BJ (cell line): ENCODE data around the gene SP100. TPM values are rescaled to one million over a fixed set of nuclear protein-coding genes. Genes with fewer than 3 reads are reported as not detected.
"Not testable (repeated sequence)": the region's sequence is repeated elsewhere in the genome, so short reads cannot be mapped to it uniquely, and the experiment has no call there.

Source experiments
- CTCF ChIA-PET: fragments of 350-600 bp; formaldehyde crosslinking; extraction: SDS; loops from one replicate; lab custom pipeline; 2021; ENCODE audit warnings: antibody characterized with exemption, inconsistent platforms; lab: Yijun Ruan, JAX
- POLR2A ChIA-PET: fragments of 300-600 bp; sonication (Branson Sonifier 250); formaldehyde crosslinking; extraction: SDS; loops from one replicate; lab custom pipeline; 2021; ENCODE audit warnings: antibody characterized with exemption; lab: Charles Lee
- DNase-seq: peaks from one replicate; pipeline ENCODE4 v3.0.0-alpha.2; 2011; ENCODE audit warnings: low read depth
- H3K27me3 ChIP-seq: 2 replicates; pipeline ENCODE4 v1.6.0; 2011; ENCODE audit warnings: low read length; ENCODE audit not compliant: control insufficient read depth, insufficient read depth
- H3K36me3 ChIP-seq: 2 replicates; pipeline ENCODE4 v1.5.1; 2011; ENCODE audit warnings: low read length; ENCODE audit not compliant: control insufficient read depth, insufficient read depth
- H3K4me3 ChIP-seq: 2 replicates; pipeline ENCODE4 v1.5.1; 2011; ENCODE audit warnings: low read depth, mild to moderate bottlenecking, control low read depth, low read length
- polyA plus RNA-seq: library from polyadenylated mRNA; depleted of rRNA; stranded (reverse); fragments of >200 nt; gene quantifications from 2 replicates; pipeline ENCODE4 v1.2.3, GENCODE V29; 2011
- TF ChIP-seq, protein P1 (sequence below): IDR thresholded peaks from 2 replicates; pipeline ENCODE4 v1.5.1; 2011; ENCODE audit warnings: low read depth, mild to moderate bottlenecking, control low read depth, inconsistent platforms, low read length, moderate library complexity; ENCODE audit not compliant: insufficient read depth

The SP100 gene
- polyA plus RNA-seq, 1 experiment = 34.8 TPM

DNA sequence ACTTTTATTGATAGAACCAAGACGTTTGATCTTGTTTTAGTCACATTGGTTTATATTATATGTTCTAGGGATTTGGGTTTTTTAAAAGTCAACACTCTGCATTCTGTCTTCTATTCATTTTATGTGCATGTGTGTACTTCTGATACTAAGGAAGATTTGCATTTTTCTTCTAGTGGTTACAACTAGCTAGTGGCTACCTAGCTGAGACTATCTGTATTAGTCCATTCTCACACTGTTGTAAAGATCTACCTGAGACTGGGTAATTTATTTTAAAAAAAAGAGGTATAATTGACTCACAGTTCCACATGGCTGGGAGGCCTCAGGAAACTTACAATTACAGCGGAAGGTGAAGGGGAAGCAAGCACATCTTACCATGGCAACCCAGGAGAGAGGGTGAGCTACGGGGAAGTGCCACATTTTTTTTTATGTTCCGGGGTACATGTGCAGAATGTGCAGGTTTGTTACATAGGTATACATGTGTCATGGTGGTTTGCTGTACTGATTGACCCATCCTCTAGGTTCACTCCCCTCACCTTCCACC lies 69.9 kb downstream of the SP100 start:
- DNase-seq = no peak
- Histone ChIP-seq H3K36me3 (no peaks in the 10 kb centered on the region; the same call in 1 of the 2 replicates), H3K4me3 (no peak overlapping the region), H3K27me3 (no peaks in the 10 kb centered on the region)
- CTCF ChIA-PET = no interaction called here
- TF ChIP-seq, protein P1, sequence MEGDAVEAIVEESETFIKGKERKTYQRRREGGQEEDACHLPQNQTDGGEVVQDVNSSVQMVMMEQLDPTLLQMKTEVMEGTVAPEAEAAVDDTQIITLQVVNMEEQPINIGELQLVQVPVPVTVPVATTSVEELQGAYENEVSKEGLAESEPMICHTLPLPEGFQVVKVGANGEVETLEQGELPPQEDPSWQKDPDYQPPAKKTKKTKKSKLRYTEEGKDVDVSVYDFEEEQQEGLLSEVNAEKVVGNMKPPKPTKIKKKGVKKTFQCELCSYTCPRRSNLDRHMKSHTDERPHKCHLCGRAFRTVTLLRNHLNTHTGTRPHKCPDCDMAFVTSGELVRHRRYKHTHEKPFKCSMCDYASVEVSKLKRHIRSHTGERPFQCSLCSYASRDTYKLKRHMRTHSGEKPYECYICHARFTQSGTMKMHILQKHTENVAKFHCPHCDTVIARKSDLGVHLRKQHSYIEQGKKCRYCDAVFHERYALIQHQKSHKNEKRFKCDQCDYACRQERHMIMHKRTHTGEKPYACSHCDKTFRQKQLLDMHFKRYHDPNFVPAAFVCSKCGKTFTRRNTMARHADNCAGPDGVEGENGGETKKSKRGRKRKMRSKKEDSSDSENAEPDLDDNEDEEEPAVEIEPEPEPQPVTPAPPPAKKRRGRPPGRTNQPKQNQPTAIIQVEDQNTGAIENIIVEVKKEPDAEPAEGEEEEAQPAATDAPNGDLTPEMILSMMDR = no peak
- POLR2A ChIA-PET = no interaction called here

DNA sequence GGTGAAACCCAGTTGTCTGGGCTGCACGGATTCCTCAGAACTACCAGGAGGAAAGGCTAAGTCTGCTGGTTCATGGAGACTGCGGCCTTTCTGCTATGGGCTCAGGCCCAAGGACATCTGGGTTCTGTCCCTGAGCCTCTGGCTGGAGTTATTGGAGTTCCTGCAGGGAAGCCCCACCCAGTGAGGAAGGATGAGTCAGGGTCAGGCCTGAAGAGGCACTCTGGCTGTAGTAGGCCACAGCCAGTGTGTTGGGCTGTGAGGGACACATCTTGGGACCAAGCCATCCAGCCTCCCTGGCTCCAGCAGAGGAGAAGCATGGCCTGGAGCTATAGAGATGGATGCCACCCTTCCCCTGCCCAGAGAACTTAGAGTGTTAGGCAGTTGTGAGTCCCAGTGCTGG lies 75.2 kb downstream of the SP100 start:
- POLR2A ChIA-PET, DNase-seq, CTCF ChIA-PET, H3K36me3 ChIP-seq, H3K4me3 ChIP-seq, H3K27me3 ChIP-seq: not testable (repeated sequence)

DNA sequence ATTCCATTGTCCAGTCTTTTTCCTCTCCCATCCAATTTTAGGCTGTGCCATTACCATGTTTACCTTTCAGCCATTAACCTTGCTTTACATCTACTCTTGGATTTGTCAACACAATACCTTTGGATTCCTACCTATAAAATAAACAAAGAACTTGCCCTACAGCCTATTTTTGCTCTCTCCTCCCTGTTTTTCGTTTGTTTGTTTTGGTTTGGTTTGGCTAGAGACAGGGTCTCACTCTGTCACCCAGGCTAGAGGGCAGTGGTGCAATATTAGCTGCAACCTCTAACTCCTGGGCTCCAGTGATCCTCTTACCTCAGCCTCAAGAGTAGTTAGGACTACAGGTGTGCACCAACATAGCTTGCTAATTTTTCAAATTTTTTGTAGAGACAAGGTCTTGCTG lies 76.1 kb downstream of the SP100 start:
- Histone ChIP-seq H3K4me3 (no peak overlapping the region), H3K27me3 (no peaks in the 10 kb centered on the region), H3K36me3 (peaks cover 5% of the 10 kb centered on the region)
- CTCF ChIA-PET = no interaction called here
- DNase-seq = no peak
- POLR2A ChIA-PET = interaction anchor here (0.6 kb wide), 1 partner anchor 146 kb away, joined by 3 read pairs; no protein-coding TSS in a partner anchor
- TF ChIP-seq, protein P1 = no peak

DNA sequence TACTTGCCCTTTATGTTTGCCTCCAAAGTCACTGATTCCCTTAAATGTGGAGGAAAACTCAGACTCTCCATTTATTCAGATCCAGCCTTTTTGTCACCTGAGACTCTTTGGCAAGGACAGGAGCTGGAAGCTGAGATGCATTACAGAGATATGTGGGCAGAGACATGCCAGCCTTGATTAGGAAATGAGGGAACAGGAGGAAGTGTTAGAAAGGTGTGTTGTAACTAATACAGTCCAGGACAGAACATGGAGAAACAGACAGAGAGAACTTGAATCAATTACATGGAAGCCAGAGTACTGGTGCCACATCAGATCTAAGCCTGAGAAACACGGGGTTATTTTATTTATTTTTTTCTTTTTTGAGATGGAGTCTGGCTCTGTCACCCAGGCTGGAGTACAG lies 79.0 kb downstream of the SP100 start:
- H3K36me3 ChIP-seq = peaks cover 5% of the 10 kb centered on the region
- POLR2A ChIA-PET = no interaction called here
- CTCF ChIA-PET = no interaction called here
- no peak for DNase-seq
- no peaks in the 10 kb centered on the region for H3K27me3 ChIP-seq
- TF ChIP-seq, protein P1 = no peak
- H3K4me3 ChIP-seq = no peak overlapping the region

DNA sequence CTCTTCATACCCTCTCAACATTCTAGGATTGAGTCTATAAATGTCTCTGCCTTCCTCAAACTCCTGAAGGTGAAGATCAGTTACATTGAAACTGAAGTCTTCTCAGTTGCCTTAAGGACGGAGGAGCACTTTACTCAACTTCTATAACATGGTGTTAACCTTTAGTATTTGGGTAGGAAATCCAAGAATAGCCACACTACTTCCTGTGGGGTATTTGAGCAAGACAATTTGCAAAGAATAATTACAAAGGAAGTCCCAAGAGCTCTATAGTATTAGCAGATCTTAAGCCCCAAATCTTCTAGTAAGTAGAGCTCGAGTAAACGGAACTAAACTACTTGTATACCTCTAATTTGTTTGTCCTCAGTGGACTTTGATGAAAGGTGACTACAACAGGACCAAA lies 80.9 kb downstream of the SP100 start:
- Histone ChIP-seq H3K36me3 (peaks cover 2% of the 10 kb centered on the region; the same call in 1 of the 2 replicates), H3K27me3 (no peaks in the 10 kb centered on the region), H3K4me3 (no peak overlapping the region)
- DNase-seq = no peak
- CTCF ChIA-PET = no interaction called here
- TF ChIP-seq, protein P1 = no peak
- POLR2A ChIA-PET = no interaction called here

DNA sequence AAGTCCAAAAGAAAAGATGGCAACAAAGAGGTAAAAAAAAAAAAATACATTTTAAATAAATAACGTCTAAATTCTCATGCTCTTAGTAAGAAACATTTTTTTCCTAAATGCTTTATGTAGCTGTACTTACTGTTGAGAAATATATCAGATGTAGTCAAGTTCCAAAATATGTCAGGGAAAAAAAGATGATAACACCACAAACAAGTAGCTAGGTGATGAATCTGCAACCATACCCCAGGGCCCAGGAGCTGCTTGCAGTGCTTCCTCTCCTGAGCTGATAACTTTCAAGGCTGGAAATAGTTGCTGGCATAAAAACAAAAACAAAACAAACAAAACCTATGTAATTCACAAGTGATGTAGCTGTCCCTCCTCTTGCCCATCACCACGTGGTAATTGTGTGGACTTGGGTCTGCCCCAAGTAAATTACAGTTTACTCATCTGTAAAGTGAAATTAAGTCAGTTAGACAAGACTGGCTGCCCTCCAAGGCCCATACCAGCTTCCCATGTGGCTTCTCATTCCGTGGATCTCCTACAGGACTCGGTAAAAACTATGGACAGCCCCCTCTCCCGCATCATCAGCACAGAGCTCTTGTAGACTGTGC lies 82.6 kb downstream of the SP100 start:
- no peaks in the 10 kb centered on the region for H3K27me3 ChIP-seq
- peaks cover 3% of the 10 kb centered on the region for H3K36me3 ChIP-seq
- no peak overlapping the region for H3K4me3 ChIP-seq
- TF ChIP-seq, protein P1 = no peak
- CTCF ChIA-PET = no interaction called here
- POLR2A ChIA-PET = no interaction called here
- DNase-seq = no peak
